ENCODE measurements around the gene REEP5. TPM values are rescaled to one million over a fixed set of nuclear protein-coding genes. Genes with fewer than 3 reads are reported as not detected.
A peak's percentile ranks its signal among the peaks of the same experiment; 100 is the strongest.

Gene REEP5
- total RNA-seq, 4 donors from 2014 or later: 25.5 to 60.8 (median 36.1) TPM

- no peak for DNase-seq
- TF ChIP-seq POLR2A (IDR thresholded peaks at IDR 0.05): no peak
- TF ChIP-seq CTCF (IDR thresholded peaks at IDR 0.05): no peak
- intact Hi-C loops (cut with DNase I): no loop called here
These were observed 64.2 kb downstream of the REEP5 start for GRCh38 chr5:112857866-112858265.

GRCh38 chr5:112854651-112855050, 67.4 kb downstream of the REEP5 start:
- Histone ChIP-seq H3K27me3 (peaks cover 0 to 22% (median 0%) of the 10 kb centered on the region in 4 donors), H3K27ac (no peak overlapping the region), H3K4me3 (no peak overlapping the region), H3K36me3 (no peaks in the 10 kb centered on the region), H3K4me1 (no peaks in the 10 kb centered on the region), H3K9me3 (no peaks in the 10 kb centered on the region)
- intact Hi-C loops (cut with DNase I): no loop called here
- DNase-seq: no peak
- TF ChIP-seq CTCF (IDR thresholded peaks at IDR 0.05): no peak
- TF ChIP-seq POLR2A (IDR thresholded peaks at IDR 0.05): no peak
- 52 to 70% methylated on average over 1 of the region's 1 CpG for WGBS, 2 donors

More at GRCh38 chr5:112857866-112858265, 64.2 kb downstream of the REEP5 start:
- H3K4me1 ChIP-seq: peaks cover 10 to 19% (median 10%) of the 10 kb centered on the region in 3 donors
- H3K27me3 ChIP-seq: peaks cover 0 to 22% (median 0%) of the 10 kb centered on the region in 4 donors
- H3K27ac ChIP-seq: no peak overlapping the region
- no peak overlapping the region for H3K4me3 ChIP-seq
- H3K36me3 ChIP-seq: no peaks in the 10 kb centered on the region
- no peaks in the 10 kb centered on the region for H3K9me3 ChIP-seq

- Histone ChIP-seq H3K4me3 (no peak overlapping the region), H3K27ac (no peak overlapping the region), H3K4me1 (no peaks in the 10 kb centered on the region), H3K27me3 (peaks cover 0 to 11% (median 0%) of the 10 kb centered on the region in 4 donors), H3K9me3 (no peaks in the 10 kb centered on the region), H3K36me3 (no peaks in the 10 kb centered on the region)
- intact Hi-C loops (cut with DNase I): loop anchor here (10.0 kb wide), 1 partner anchor 295 kb away; no protein-coding TSS in a partner anchor
- TF ChIP-seq POLR2A (IDR thresholded peaks at IDR 0.05) (no peak), CTCF (IDR thresholded peaks at IDR 0.05) (no peak)
- 36 to 65% methylated on average over 2 of the region's 2 CpGs for WGBS, 2 donors
- DNase-seq: no peak
These were observed 72.1 kb downstream of the REEP5 start for GRCh38 chr5:112849912-112850311.

GRCh38 chr5:112848116-112848811, 73.8 kb downstream of the REEP5 start:
- no peaks in the 10 kb centered on the region for H3K36me3 ChIP-seq
- TF ChIP-seq CTCF (IDR thresholded peaks at IDR 0.05) (peak; percentile 5 to 64 (median 50)), POLR2A (IDR thresholded peaks at IDR 0.05) (no peak)
- no peaks in the 10 kb centered on the region for H3K9me3 ChIP-seq
- H3K27me3 ChIP-seq: no peaks in the 10 kb centered on the region
- no peak overlapping the region for H3K4me3 ChIP-seq
- WGBS, 2 donors: 49 to 54% methylated on average over 8 of the region's 8 CpGs
- no peaks in the 10 kb centered on the region for H3K4me1 ChIP-seq
- no peak for DNase-seq
- intact Hi-C loops (cut with DNase I): loop anchor here (10.0 kb wide), 1 partner anchor 293 kb away; no protein-coding TSS in a partner anchor
- H3K27ac ChIP-seq: no peak overlapping the region

GRCh38 chr5:112847306-112847705, 74.7 kb downstream of the REEP5 start:
- DNase-seq: no peak
- H3K27ac ChIP-seq: no peak overlapping the region
- intact Hi-C loops (cut with DNase I): loop anchor here (10.0 kb wide), 1 partner anchor 293 kb away; no protein-coding TSS in a partner anchor

More at GRCh38 chr5:112847306-112847705, 74.7 kb downstream of the REEP5 start:
- Histone ChIP-seq H3K9me3 (no peaks in the 10 kb centered on the region), H3K4me3 (no peak overlapping the region), H3K36me3 (no peaks in the 10 kb centered on the region), H3K27me3 (no peaks in the 10 kb centered on the region), H3K4me1 (no peaks in the 10 kb centered on the region)
- no peak for TF ChIP-seq POLR2A (IDR thresholded peaks at IDR 0.05)
- TF ChIP-seq CTCF (IDR thresholded peaks at IDR 0.05): no peak

Measured in esophagus squamous epithelium (tissue), 5 donors.